SJSA1 (cell line): ENCODE data around the gene RPEL1. TPM values are rescaled to one million over a fixed set of nuclear protein-coding genes. Genes with fewer than 3 reads are reported as not detected.
"Not testable (repeated sequence)": the region's sequence is repeated elsewhere in the genome, so short reads cannot be mapped to it uniquely, and the experiment has no call there.

Experiments
- DNase-seq, 2 experiments: peaks; one replicate each; pipeline ENCODE4 v3.0.0-alpha.2; 2015 to 2020; ENCODE audit warnings: low spot score in 2 of 2, low read depth in 1 of 2
- H3K27ac ChIP-seq: fragments of 250-450 bp; sonication (Bioruptor Pico); 2 replicates; pipeline ENCODE4 v1.5.1; 2020; ENCODE audit warnings: mild to moderate bottlenecking, moderate library complexity
- H3K27me3 ChIP-seq: fragments of 250-450 bp; sonication (Bioruptor Pico); replicated peaks from 2 replicates; pipeline ENCODE4 v1.5.1; 2020; ENCODE audit warnings: mild to moderate bottlenecking, moderate library complexity
- H3K36me3 ChIP-seq: fragments of 250-450 bp; sonication (Bioruptor Pico); 2 replicates; pipeline ENCODE4 v1.5.1; 2020; ENCODE audit warnings: mild to moderate bottlenecking
- H3K4me1 ChIP-seq: fragments of 250-450 bp; sonication (Bioruptor Pico); replicated peaks from 2 replicates; pipeline ENCODE4 v1.6.1; 2021; ENCODE audit warnings: mild to moderate bottlenecking
- H3K4me3 ChIP-seq: fragments of 250-450 bp; sonication (Bioruptor Pico); 2 replicates; pipeline ENCODE4 v1.5.1; 2020; ENCODE audit warnings: mild to moderate bottlenecking
- H3K9me3 ChIP-seq: fragments of 250-450 bp; sonication (Bioruptor Pico); replicated peaks from 2 replicates; pipeline ENCODE4 v1.5.1; 2020; ENCODE audit warnings: mild to moderate bottlenecking
- total RNA-seq: library from RNA; depleted of rRNA; stranded (reverse); fragments of >200 nt; shearing (Covaris generic); gene quantifications from 2 replicates; pipeline ENCODE4 v1.2.3, GENCODE V29; 2014

The RPEL1 gene
- total RNA-seq, 1 experiment from 2014 or later = 0.13 TPM

GRCh38 chr10:103246324-103246723, 637 bp downstream of the RPEL1 start:
- H3K4me1 ChIP-seq = peaks cover 6% of the 10 kb centered on the region
- no peaks in the 10 kb centered on the region for H3K36me3 ChIP-seq
- no peak for DNase-seq

GRCh38 chr10:103254113-103254512, 8.4 kb downstream of the RPEL1 start:
- no peaks in the 10 kb centered on the region for H3K27me3 ChIP-seq
- H3K36me3 ChIP-seq = no peaks in the 10 kb centered on the region
- no peak overlapping the region for H3K27ac ChIP-seq
- H3K4me3 ChIP-seq = no peak overlapping the region
- H3K9me3 ChIP-seq = no peaks in the 10 kb centered on the region
- DNase-seq = no peak
- H3K4me1 ChIP-seq = peaks cover 5% of the 10 kb centered on the region; the same call in 1 of the 2 replicates

More at GRCh38 chr10:103246324-103246723, 637 bp downstream of the RPEL1 start:
- H3K27me3 ChIP-seq = no peaks in the 10 kb centered on the region
- no peaks in the 10 kb centered on the region for H3K9me3 ChIP-seq
- H3K4me3 ChIP-seq = no peak overlapping the region
- H3K27ac ChIP-seq = no peak overlapping the region

GRCh38 chr10:103254538-103255325, 9.0 kb downstream of the RPEL1 start:
- H3K27me3 ChIP-seq = no peaks in the 10 kb centered on the region
- peaks cover 5% of the 10 kb centered on the region; the same call in 1 of the 2 replicates for H3K4me1 ChIP-seq
- no peak overlapping the region for H3K4me3 ChIP-seq
- no peak overlapping the region for H3K27ac ChIP-seq
- DNase-seq = peak; percentile 36 to 53
- no peaks in the 10 kb centered on the region for H3K36me3 ChIP-seq
- no peaks in the 10 kb centered on the region for H3K9me3 ChIP-seq

- no peaks in the 10 kb centered on the region for H3K36me3 ChIP-seq
- no peak overlapping the region for H3K27ac ChIP-seq
- H3K27me3 ChIP-seq = no peaks in the 10 kb centered on the region
- H3K4me1 ChIP-seq = peaks cover 5% of the 10 kb centered on the region; the same call in 1 of the 2 replicates
- no peaks in the 10 kb centered on the region; the same call in 1 of the 2 replicates for H3K9me3 ChIP-seq
- DNase-seq = no peak
- H3K4me3 ChIP-seq = no peak overlapping the region
Observed at GRCh38 chr10:103256613-103257012, 10.9 kb downstream of the RPEL1 start.

- H3K36me3 ChIP-seq = no peaks in the 10 kb centered on the region
- DNase-seq = no peak
- no peak overlapping the region for H3K4me3 ChIP-seq
- H3K9me3 ChIP-seq = no peaks in the 10 kb centered on the region; the same call in 1 of the 2 replicates
- H3K27ac ChIP-seq = no peak overlapping the region
- peaks cover 5% of the 10 kb centered on the region; the same call in 1 of the 2 replicates for H3K4me1 ChIP-seq
- no peaks in the 10 kb centered on the region for H3K27me3 ChIP-seq
Observed at GRCh38 chr10:103257812-103258211, 12.1 kb downstream of the RPEL1 start.

- not testable (repeated sequence) for H3K36me3 ChIP-seq, H3K4me3 ChIP-seq, H3K27ac ChIP-seq, H3K9me3 ChIP-seq, DNase-seq, H3K27me3 ChIP-seq, H3K4me1 ChIP-seq
Observed at GRCh38 chr10:103258928-103259327, 13.2 kb downstream of the RPEL1 start.

GRCh38 chr10:103259989-103260388, 14.3 kb downstream of the RPEL1 start:
- no peaks in the 10 kb centered on the region; the same call in 1 of the 2 replicates for H3K9me3 ChIP-seq
- H3K4me3 ChIP-seq = no peak overlapping the region
- H3K27me3 ChIP-seq = no peaks in the 10 kb centered on the region
- no peaks in the 10 kb centered on the region for H3K36me3 ChIP-seq
- H3K4me1 ChIP-seq = peaks cover 2% of the 10 kb centered on the region; the same call in 1 of the 2 replicates
- H3K27ac ChIP-seq = no peak overlapping the region
- no peak for DNase-seq

- Histone ChIP-seq H3K4me3 (no peak overlapping the region), H3K9me3 (no peaks in the 10 kb centered on the region; the same call in 1 of the 2 replicates), H3K36me3 (no peaks in the 10 kb centered on the region), H3K4me1 (no peaks in the 10 kb centered on the region), H3K27me3 (no peaks in the 10 kb centered on the region; the same call in 1 of the 2 replicates), H3K27ac (no peak overlapping the region)
- DNase-seq = no peak
Observed at GRCh38 chr10:103262229-103262628, 16.5 kb downstream of the RPEL1 start.

- H3K27me3 ChIP-seq = no peaks in the 10 kb centered on the region; the same call in 1 of the 2 replicates
- DNase-seq = peak; percentile 40 to 74
- H3K36me3 ChIP-seq = no peaks in the 10 kb centered on the region
- H3K4me3 ChIP-seq = no peak overlapping the region
- no peak overlapping the region for H3K27ac ChIP-seq
- H3K9me3 ChIP-seq = no peaks in the 10 kb centered on the region
- H3K4me1 ChIP-seq = no peaks in the 10 kb centered on the region
Observed at GRCh38 chr10:103265717-103266329, 20.1 kb downstream of the RPEL1 start.

GRCh38 chr10:103273041-103273441, 27.4 kb downstream of the RPEL1 start:
- Histone ChIP-seq H3K36me3 (no peaks in the 10 kb centered on the region), H3K27me3 (peaks cover 26% of the 10 kb centered on the region), H3K4me1 (peaks cover 25% of the 10 kb centered on the region), H3K27ac (0 out of 2 replicates have a peak overlapping the region, but pooled peaks have one; percentile 4), H3K4me3 (no peak overlapping the region), H3K9me3 (peaks cover 11% of the 10 kb centered on the region)
- DNase-seq = peak; percentile 94 to 98

- H3K4me1 ChIP-seq = peaks cover 25% of the 10 kb centered on the region
- no peak for DNase-seq
- H3K36me3 ChIP-seq = no peaks in the 10 kb centered on the region
- no peak overlapping the region for H3K27ac ChIP-seq
- peaks cover 45% of the 10 kb centered on the region for H3K27me3 ChIP-seq
- no peak overlapping the region for H3K4me3 ChIP-seq
- peaks cover 16% of the 10 kb centered on the region for H3K9me3 ChIP-seq
Observed at GRCh38 chr10:103276251-103276895, 30.7 kb downstream of the RPEL1 start.

- DNase-seq = no peak
- Histone ChIP-seq H3K27ac (no peak within 1 kb of the TSS), H3K9me3 (peaks cover 16% of the 10 kb centered on the region), H3K36me3 (no peaks in the 10 kb centered on the region), H3K4me3 (peak within 1 kb of the TSS; percentile 17), H3K4me1 (peaks cover 25% of the 10 kb centered on the region), H3K27me3 (peaks cover 50% of the 10 kb centered on the region)
Observed at GRCh38 chr10:103276896-103277712, 31.4 kb downstream of the RPEL1 start, which contains the start of gene INA. Gene INA (plus strand): TSS chr10:103277138. CDS start chr10:103277212, 74 bp downstream.
